GM18909 (cell line): Measurements from ENCODE around the gene IGFBP1.
"Not testable (repeated sequence)": the region's sequence is repeated elsewhere in the genome, so short reads cannot be mapped to it uniquely, and the experiment has no call there.

Experiments
- ATAC-seq: cut with Tn5 transposase; IDR thresholded peaks from one replicate; pipeline ENCODE4 v1.9.1; 2021; ENCODE audit warnings: mild to moderate bottlenecking; ENCODE audit not compliant: unreplicated experiment, poor library complexity

The IGFBP1 gene

GRCh38 chr7:45923818-45924217 is 35.5 kb downstream of the IGFBP1 start:
- ATAC-seq: no peak

- ATAC-seq: no peak
Measured at GRCh38 chr7:45924283-45924682, 36.0 kb downstream of the IGFBP1 start.

- ATAC-seq: no peak
Measured at GRCh38 chr7:45927721-45928120, 39.4 kb downstream of the IGFBP1 start.

- ATAC-seq: no peak
Measured at GRCh38 chr7:45930967-45931366, 42.7 kb downstream of the IGFBP1 start.

GRCh38 chr7:45937301-45937700 is 49.0 kb downstream of the IGFBP1 start:
- ATAC-seq: no peak

GRCh38 chr7:45937862-45938261 is 49.6 kb downstream of the IGFBP1 start:
- ATAC-seq: no peak

- no peak for ATAC-seq
Measured at GRCh38 chr7:45938626-45939302, 50.5 kb downstream of the IGFBP1 start.

GRCh38 chr7:45939574-45939973 is 51.3 kb downstream of the IGFBP1 start:
- ATAC-seq: no peak

GRCh38 chr7:45940237-45940781 is 52.0 kb downstream of the IGFBP1 start:
- not testable (repeated sequence) for ATAC-seq

GRCh38 chr7:45940939-45941338 is 52.7 kb downstream of the IGFBP1 start:
- ATAC-seq: no peak
